Ishikawa (cell line): Measurements from ENCODE around the gene ICAM1.
A peak's percentile ranks its signal among the peaks of the same experiment; 100 is the strongest.

Experiments used
- CEBPB ChIP-seq: IDR thresholded peaks from 2 replicates; pipeline ENCODE4 v1.6.1; 2012
- CREB1 ChIP-seq: IDR thresholded peaks from 2 replicates; pipeline ENCODE4 v1.6.1; 2012; ENCODE audit warnings: low read depth
- EGR1 ChIP-seq: IDR thresholded peaks from 2 replicates; pipeline ENCODE4 v1.6.1; 2012
- EP300 ChIP-seq: IDR thresholded peaks from 2 replicates; pipeline ENCODE4 v1.6.1; 2012; ENCODE audit warnings: borderline replicate concordance
- FOXM1 ChIP-seq: IDR thresholded peaks from 2 replicates; pipeline ENCODE4 v1.6.1; 2012; ENCODE audit warnings: low read depth, borderline replicate concordance
- NFIC ChIP-seq: IDR thresholded peaks from 2 replicates; pipeline ENCODE4 v1.6.1; 2012
- RAD21 ChIP-seq: IDR thresholded peaks from 2 replicates; pipeline ENCODE4 v1.6.1; 2012; ENCODE audit warnings: low read depth
- TAF1 ChIP-seq: IDR thresholded peaks from 2 replicates; pipeline ENCODE4 v1.6.1; 2012; ENCODE audit warnings: low read depth, mild to moderate bottlenecking
- TCF12 ChIP-seq: IDR thresholded peaks from 2 replicates; pipeline ENCODE4 v1.6.1; 2012; ENCODE audit warnings: low read depth
- TEAD4 ChIP-seq: IDR thresholded peaks from 2 replicates; pipeline ENCODE4 v1.6.1; 2012
- USF1 ChIP-seq: IDR thresholded peaks from 2 replicates; pipeline ENCODE4 v1.6.1; 2012
- YY1 ChIP-seq: IDR thresholded peaks from 2 replicates; pipeline ENCODE4 v1.6.1; 2012; ENCODE audit warnings: low read depth
- ZBTB7A ChIP-seq: IDR thresholded peaks from 2 replicates; pipeline ENCODE4 v1.6.1; 2012; ENCODE audit warnings: low read depth
- TF ChIP-seq, protein P1 (sequence below): IDR thresholded peaks from 2 replicates; pipeline ENCODE4 v1.6.1; 2012
- TF ChIP-seq, protein P2 (sequence below): IDR thresholded peaks from 2 replicates; pipeline ENCODE4 v1.6.1; 2012; ENCODE audit warnings: low read depth, mild to moderate bottlenecking

Gene ICAM1

DNA sequence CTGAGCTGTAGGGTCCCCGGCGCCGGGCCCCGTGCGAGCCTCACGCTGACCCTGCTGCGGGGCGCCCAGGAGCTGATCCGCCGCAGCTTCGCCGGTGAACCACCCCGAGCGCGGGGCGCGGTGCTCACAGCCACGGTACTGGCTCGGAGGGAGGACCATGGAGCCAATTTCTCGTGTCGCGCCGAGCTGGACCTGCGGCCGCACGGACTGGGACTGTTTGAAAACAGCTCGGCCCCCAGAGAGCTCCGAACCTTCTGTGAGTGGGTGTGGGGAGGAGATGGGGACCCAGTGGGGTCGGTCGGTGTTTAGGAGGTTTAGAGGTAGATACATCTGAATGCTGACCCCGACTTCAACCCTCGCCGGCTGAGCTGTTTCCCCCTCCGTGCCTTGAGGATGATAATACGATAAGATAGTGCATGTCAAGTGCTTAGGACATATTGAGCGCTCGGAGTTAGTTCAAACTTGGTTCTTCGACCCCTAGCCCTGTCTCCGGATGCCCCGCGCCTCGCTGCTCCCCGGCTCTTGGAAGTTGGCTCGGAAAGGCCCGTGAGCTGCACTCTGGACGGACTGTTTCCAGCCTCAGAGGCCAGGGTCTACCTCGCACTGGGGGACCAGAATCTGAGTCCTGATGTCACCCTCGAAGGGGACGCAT is 20.8 kb downstream of the ICAM1 start:
- TF ChIP-seq, protein P1, sequence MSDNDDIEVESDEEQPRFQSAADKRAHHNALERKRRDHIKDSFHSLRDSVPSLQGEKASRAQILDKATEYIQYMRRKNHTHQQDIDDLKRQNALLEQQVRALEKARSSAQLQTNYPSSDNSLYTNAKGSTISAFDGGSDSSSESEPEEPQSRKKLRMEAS = no peak; the same call in 1 of the 2 replicates
- TF ChIP-seq EP300 = no peak; the same call in 1 of the 2 replicates
- TF ChIP-seq, protein P2, sequence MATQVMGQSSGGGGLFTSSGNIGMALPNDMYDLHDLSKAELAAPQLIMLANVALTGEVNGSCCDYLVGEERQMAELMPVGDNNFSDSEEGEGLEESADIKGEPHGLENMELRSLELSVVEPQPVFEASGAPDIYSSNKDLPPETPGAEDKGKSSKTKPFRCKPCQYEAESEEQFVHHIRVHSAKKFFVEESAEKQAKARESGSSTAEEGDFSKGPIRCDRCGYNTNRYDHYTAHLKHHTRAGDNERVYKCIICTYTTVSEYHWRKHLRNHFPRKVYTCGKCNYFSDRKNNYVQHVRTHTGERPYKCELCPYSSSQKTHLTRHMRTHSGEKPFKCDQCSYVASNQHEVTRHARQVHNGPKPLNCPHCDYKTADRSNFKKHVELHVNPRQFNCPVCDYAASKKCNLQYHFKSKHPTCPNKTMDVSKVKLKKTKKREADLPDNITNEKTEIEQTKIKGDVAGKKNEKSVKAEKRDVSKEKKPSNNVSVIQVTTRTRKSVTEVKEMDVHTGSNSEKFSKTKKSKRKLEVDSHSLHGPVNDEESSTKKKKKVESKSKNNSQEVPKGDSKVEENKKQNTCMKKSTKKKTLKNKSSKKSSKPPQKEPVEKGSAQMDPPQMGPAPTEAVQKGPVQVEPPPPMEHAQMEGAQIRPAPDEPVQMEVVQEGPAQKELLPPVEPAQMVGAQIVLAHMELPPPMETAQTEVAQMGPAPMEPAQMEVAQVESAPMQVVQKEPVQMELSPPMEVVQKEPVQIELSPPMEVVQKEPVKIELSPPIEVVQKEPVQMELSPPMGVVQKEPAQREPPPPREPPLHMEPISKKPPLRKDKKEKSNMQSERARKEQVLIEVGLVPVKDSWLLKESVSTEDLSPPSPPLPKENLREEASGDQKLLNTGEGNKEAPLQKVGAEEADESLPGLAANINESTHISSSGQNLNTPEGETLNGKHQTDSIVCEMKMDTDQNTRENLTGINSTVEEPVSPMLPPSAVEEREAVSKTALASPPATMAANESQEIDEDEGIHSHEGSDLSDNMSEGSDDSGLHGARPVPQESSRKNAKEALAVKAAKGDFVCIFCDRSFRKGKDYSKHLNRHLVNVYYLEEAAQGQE = no peak
- no peak for TF ChIP-seq CREB1
- TF ChIP-seq TAF1 = no peak
- peak; percentile 77; the same call in 1 of the 2 replicates for TF ChIP-seq ZBTB7A

- TF ChIP-seq FOXM1 (no peak), CEBPB (no peak), EP300 (no peak), EGR1 (0 out of 2 replicates have a peak, but pooled peaks have one; percentile 46), TEAD4 (no peak), NFIC (no peak), RAD21 (no peak), YY1 (no peak)
- TF ChIP-seq, protein P1 = peak; percentile 16; the same call in 1 of the 2 replicates
These were observed 21.4 kb downstream of the ICAM1 start for GRCh38 chr19:10292206-10292788.

DNA sequence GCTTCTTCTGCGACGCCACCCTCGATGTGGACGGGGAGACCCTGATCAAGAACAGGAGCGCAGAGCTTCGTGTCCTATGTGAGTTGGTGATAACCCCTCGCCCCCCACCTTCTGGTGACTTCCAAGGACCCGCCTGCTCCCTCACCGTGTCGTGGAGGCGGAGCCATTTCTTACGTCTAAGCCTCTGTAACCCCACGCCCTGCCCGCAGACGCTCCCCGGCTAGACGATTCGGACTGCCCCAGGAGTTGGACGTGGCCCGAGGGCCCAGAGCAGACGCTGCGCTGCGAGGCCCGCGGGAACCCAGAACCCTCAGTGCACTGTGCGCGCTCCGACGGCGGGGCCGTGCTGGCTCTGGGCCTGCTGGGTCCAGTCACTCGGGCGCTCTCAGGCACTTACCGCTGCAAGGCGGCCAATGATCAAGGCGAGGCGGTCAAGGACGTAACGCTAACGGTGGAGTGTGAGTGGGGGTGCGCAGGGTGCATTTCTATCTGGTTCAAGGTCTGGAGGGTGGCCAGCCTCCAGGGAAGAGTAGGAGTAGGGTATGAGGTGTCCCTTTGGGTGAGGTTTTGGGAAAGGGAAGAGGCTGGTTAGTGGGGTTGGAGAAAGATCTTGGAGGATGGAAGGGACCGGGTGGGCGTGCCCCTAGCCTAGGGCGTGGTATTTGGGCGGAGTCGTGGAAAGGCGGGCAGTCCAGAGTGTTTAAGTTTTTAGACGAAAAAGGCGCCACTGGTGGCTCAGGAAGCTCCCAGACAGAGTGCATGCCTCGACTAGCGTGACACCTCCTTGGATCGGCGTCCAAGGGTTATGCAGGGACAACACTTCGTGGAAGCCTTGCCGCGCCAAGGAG is 22.1 kb downstream of the ICAM1 start:
- TF ChIP-seq USF1 (no peak), TCF12 (no peak), YY1 (no peak), ZBTB7A (no peak), TEAD4 (no peak), FOXM1 (no peak), NFIC (no peak), EGR1 (no peak), CEBPB (no peak), TAF1 (no peak), CREB1 (no peak), EP300 (no peak), RAD21 (no peak)
- TF ChIP-seq, protein P1 = no peak; the same call in 1 of the 2 replicates
- TF ChIP-seq, protein P2 = no peak

- no peak for TF ChIP-seq TCF12
- no peak for TF ChIP-seq ZBTB7A
- TF ChIP-seq EGR1 = no peak
- TF ChIP-seq USF1 = no peak
- no peak for TF ChIP-seq TEAD4
- TF ChIP-seq YY1 = no peak
- TF ChIP-seq, protein P2 = no peak
These were observed 22.9 kb downstream of the ICAM1 start for GRCh38 chr19:10293637-10294367.
